HG02678 (cell line): ENCODE measurements around the gene SPEF1.

Experiments
- ATAC-seq: cut with Tn5 transposase; IDR thresholded peaks from one replicate; pipeline ENCODE4 v1.9.1; 2021; ENCODE audit warnings: mild to moderate bottlenecking, moderate library complexity; ENCODE audit not compliant: unreplicated experiment

Gene SPEF1

DNA sequence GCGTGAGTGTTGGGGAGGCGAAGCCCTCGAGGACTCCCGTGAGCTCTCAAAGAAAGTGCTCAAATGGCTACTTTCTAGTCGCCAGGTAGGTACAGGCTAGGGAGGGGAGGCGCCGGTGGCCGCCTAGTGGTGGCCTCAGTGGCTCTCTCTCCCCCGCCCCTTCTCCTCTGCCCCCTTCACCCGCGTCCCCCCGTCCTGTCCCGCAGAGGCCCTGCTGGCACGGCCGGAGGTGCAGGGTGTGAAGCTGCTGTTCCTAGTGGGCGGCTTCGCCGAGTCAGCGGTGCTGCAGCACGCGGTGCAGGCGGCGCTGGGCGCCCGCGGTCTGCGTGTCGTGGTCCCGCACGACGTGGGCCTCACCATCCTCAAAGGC, 30.0 kb downstream of the SPEF1 start:
- ATAC-seq = no peak

DNA sequence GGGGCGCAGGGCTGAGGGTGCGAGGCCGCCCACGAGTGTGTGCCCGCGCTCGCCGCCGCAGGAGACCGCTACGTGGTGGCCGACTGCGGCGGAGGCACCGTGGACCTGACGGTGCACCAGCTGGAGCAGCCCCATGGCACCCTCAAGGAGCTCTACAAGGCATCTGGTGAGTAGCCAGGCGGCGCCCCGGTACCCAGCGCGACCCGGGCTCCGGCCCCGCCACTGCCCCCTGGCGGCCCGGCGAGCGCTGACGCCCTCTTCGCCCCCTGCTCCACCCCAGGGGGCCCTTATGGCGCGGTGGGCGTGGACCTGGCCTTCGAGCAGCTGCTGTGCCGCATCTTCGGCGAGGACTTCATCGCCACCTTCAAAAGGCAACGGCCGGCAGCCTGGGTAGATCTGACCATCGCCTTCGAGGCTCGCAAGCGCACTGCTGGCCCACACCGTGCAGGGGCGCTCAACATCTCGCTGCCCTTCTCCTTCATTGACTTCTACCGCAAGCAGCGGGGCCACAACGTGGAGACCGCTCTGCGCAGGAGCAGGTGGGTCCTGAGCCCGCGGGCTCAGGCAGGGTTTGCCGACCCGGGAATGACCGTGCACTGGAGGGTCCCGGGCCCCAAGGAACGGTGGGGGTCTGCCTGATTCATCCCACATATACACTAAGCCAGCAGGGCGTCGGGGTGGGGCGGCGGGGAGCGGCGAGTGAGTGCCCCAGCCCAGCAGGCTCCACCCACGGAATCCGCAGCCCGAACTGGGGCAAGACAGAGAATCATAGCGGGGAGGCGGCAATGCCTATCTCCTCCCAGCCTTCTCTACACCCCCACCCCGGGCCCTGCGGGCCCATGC, 31.3 kb downstream of the SPEF1 start:
- ATAC-seq = no peak

GRCh38 chr20:3749087-3749688, 32.1 kb downstream of the SPEF1 start:
- no peak for ATAC-seq

- ATAC-seq = no peak
Observed at GRCh38 chr20:3748073-3748472, 33.2 kb downstream of the SPEF1 start.

DNA sequence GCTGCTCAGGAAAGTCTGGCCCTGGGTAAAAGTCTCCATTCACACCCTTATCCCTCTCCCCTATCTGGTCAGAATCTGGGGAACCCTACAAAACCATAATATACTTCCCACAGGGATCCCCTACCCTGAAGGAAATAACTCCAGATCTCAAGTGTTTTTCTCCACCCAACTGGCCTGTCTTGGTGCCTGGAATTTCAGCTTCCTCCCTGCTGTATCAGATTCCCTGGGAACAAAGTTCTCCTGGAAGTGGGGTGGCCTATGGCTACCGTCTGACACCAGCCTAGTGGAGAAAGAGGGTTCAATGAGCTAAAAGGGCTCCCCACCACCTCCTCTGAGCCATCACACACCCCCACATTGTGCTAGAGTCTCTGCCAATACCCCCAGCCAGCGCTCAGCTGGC, 33.8 kb downstream of the SPEF1 start:
- ATAC-seq = no peak

DNA sequence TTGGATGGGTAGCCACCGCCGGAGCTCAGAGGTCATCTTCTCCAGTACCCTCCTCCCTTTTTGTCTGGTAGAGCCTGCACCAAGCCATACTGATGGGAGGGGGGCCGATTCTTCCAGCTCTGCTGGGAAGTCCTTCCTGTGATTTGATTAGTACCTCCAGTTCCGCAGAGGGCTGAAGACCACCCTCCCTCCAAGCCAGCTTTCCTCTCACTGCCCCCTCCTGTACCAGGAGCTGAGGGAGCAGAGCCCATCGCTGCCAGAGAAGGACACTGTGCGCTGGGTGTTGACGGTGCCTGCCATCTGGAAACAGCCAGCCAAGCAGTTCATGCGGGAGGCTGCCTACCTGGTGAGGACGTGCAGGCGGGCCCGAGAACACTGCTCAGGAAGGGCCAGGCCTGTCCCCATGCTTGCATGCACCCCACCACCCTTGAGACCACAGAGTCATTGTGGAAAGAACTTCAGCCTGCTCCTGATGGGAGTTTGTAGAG, 35.5 kb downstream of the SPEF1 start:
- no peak for ATAC-seq

GRCh38 chr20:3744806-3745685, 36.2 kb downstream of the SPEF1 start:
- ATAC-seq = no peak

GRCh38 chr20:3744037-3744436, 37.2 kb downstream of the SPEF1 start:
- ATAC-seq = no peak

DNA sequence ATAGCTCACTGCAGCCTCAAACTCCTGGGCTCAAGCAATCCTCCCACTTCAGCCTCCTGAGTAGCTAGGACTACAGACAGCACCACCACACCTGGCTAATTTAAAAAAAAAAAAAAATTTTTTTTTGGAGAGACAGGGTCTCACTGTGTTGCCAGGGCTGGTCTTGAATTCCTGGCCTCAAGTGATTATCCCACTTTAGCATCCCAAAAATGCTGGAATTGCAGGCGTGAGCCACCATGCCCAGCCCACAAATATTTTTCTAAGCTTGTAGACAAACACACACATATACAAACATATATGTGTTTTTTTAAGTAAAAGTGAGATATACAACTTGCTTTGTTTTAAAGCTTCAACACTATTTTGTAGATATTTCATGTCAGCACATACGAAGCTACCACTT, 38.0 kb downstream of the SPEF1 start:
- ATAC-seq = no peak

DNA sequence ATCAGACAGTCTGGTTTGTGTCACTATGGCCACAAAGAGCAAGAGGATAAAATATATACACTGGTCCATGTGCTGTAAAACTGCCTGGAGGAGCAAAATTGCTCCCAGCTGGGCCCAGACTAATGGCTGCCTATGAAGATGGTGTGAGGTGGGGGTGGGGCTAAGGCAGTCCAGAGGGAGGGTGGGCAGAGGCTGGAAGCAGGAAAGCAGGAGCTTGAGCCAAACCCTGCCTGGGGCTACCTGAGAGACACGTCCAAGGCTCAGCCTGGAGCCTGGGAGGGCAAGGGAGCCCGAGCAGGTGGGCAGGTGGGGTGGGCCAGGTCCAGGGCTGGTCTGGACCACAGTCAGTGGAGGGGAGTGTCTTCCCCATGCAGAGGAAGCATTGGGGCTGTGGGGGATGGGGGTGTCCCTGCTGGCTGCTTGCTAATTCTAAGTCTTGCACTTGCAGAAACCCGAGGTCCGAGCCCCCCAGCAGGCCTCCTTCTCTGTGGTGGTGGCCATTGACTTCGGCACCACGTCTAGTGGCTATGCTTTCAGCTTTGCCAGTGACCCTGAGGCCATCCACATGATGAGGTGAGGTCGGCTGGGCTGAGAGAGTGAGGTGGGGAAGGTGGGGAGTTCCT, 39.3 kb downstream of the SPEF1 start:
- no peak for ATAC-seq

DNA sequence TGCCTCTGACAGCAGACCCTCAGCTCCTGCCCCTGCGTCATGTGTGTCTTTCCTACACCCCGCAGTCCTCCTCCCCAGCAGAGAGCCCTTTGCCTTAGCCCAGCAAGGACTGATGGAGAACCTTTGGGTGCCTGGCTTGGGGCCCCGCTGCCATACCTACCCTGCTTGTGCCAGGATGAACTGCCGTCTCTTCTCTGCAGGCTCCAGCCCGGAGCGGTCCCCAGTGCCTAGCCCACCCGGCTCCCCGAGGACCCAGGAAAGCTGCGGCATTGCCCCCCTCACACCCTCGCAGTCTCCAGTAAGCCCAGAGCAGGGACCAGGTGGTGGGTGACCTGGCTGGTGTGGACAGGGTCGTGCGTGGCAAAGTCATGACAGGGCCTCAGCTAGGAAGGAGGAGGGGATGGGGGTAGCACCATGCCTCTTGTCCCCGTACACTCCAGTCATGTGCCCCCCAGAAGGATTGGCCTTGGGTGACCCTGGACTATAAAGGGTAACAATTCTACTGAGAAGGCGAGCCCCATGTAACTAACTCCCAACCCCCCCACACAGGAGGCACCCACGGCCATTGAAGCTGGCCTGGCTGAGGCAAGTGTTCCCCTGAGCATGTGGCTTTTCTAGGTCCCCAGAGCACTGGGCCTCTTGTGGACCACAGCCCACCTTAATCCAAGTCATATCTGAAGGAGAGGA, 40.5 kb downstream of the SPEF1 start:
- ATAC-seq = no peak

DNA sequence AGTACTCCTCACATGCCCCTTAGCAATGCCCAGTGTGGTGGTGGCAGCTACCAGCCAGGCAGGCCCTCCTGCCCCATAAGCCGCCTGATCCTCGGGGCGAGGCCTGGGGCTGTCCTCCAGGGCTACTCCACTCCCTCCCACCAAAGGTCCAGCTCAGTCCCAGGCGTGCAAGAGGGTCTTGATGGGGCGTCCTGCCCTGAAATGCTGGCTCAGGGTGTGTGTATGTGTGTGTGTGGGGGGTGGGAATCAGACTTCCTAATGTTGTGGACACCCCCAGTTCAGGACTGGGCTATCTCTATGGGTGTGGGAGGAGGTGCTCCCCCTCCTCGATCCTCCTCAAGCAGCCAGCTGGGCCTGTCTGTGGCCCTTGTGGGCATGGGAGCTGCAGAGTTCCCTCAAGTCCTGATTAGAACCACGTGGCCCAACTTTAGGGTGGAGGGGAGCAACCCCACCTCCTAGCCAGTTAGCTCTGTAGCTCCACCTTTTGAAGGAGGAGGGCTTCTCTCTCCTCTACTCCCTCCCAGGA, 41.3 kb downstream of the SPEF1 start:
- no peak for ATAC-seq

- ATAC-seq = no peak
Observed at GRCh38 chr20:3739054-3739925, 42.0 kb downstream of the SPEF1 start.

GRCh38 chr20:3738111-3739053, 42.9 kb downstream of the SPEF1 start:
- no peak for ATAC-seq

DNA sequence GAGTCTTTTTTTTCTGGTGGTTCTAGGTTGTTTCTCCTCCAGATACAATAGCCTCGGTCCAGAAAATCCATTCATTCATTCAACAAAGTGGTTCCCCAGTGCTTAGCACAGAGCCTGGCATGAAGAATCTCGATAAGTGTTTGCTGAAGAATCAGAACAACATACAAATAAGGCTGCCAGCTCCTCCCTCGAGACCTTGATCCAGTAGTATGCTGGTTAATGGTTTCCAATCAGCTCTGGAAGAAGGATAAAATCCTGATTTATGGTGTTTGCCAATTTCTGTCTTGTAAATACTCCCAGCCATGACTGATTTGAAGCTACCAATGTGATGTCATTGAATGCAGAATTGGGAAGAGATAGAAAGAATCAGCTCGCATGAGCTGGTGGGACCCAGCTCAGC, 45.5 kb downstream of the SPEF1 start:
- no peak for ATAC-seq

DNA sequence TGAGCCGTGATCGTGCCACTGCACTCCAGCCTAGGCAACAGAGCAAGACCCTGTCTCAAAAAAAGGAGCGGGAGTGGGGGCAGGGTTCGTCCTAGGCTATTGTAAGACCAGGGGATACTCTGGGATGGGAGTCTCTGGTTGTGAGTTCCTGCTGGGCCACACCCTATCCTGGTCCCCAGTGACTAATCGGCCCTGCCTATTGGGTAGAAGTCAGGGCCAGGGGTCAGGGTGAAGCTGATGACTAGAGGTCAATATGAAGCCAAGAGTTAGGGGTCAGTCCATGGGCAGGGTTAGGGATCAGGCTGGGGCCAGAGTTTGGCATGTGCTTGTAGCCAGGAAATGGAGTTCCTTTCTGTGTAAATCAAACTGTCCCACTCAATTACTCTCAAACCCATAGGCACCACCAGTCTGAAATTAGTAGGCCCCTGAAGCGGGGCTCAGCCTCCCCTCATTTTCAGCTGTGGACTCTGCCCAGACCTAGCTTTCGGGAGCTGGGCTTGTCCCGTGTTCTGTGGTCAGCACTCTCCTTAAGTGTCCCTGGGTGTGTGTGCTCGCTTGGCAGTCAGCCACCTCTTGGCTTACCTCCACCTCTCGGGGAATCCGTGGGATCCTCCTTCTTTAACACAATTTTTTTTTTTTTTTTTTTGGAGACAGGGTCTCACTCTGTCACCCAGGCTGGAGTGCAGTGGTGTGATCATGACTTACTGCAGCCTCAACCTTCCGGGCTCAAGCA, 47.0 kb downstream of the SPEF1 start:
- ATAC-seq = no peak
